Natural killer cell (primary cell): ENCODE results near the gene AP1S3. TPM values are rescaled to one million over a fixed set of nuclear protein-coding genes. Genes with fewer than 3 reads are reported as not detected.

Experiments used
- ATAC-seq, 3 donors: fragments of 150-1000 bp in 2 of 3; fragments of 200-7000 bp in 1 of 3; cut with Tn5 transposase; 1 replicate in 1 of 3; 2 replicates in 2 of 3; pipeline ENCODE4 v1.10.0; 2021; ENCODE audit warnings: mild to moderate bottlenecking in 2 of 3, moderate library complexity in 2 of 3
- DNase-seq, 2 donors: peaks; one replicate each; pipeline versions ENCODE4 v3.0.0 to v3.0.0-alpha.2; 2013 to 2021; ENCODE audit warnings: mixed read lengths in 1 of 2
- H3K27ac ChIP-seq: one replicate; pipeline ENCODE4 v1.5.1; 2013; ENCODE audit warnings: mild to moderate bottlenecking, low read length
- H3K27me3 ChIP-seq: one replicate; pipeline ENCODE4 v1.6.1; 2013; ENCODE audit warnings: low read length; ENCODE audit not compliant: control insufficient read depth, insufficient read depth
- H3K36me3 ChIP-seq: one replicate; pipeline ENCODE4 v1.6.1; 2013; ENCODE audit warnings: low read length; ENCODE audit not compliant: control insufficient read depth, insufficient read depth
- H3K4me1 ChIP-seq: one replicate; pipeline ENCODE4 v1.6.1; 2013; ENCODE audit warnings: low read length; ENCODE audit not compliant: control insufficient read depth, insufficient read depth
- H3K4me3 ChIP-seq: one replicate; pipeline ENCODE4 v1.5.1; 2013; ENCODE audit warnings: low read length
- H3K9me3 ChIP-seq: one replicate; pipeline ENCODE4 v1.6.1; 2013; ENCODE audit warnings: low read length; ENCODE audit not compliant: control insufficient read depth, insufficient read depth
- H3K27ac Mint-ChIP-seq, 2 donors: one replicate each; pipeline ENCODE4 v1.8.0; 2022; ENCODE audit warnings: mild to moderate bottlenecking in 2 of 2, mixed read lengths in 2 of 2, moderate library complexity in 1 of 2
- H3K27me3 Mint-ChIP-seq, 2 donors: one replicate each; pipeline ENCODE4 v1.8.0; 2022; ENCODE audit warnings: low read depth in 2 of 2, mixed read lengths in 2 of 2
- H3K36me3 Mint-ChIP-seq: one replicate; pipeline ENCODE4 v1.8.0; 2022; ENCODE audit warnings: mixed read lengths
- H3K4me1 Mint-ChIP-seq, 2 donors: one replicate each; pipeline ENCODE4 v1.8.0; 2022; ENCODE audit warnings: mixed read lengths in 2 of 2
- H3K4me3 Mint-ChIP-seq: one replicate; pipeline ENCODE4 v1.8.0; 2022; ENCODE audit warnings: mild to moderate bottlenecking, moderate library complexity, mixed read lengths
- H3K9me3 Mint-ChIP-seq, 2 donors: one replicate each; pipeline ENCODE4 v1.8.0; 2022; ENCODE audit warnings: mixed read lengths in 2 of 2
- WGBS: methylation state at CpG from one replicate; pipeline ENCODE4 v1.1.7; 2013; ENCODE audit warnings: missing lambda C conversion rate; ENCODE audit not compliant: insufficient coverage; 5-methylcytosine and 5-hydroxymethylcytosine counted together
- intact Hi-C: fragments of 100-400 bp; cut with micrococcal nuclease; formaldehyde crosslinking; loops from one replicate; pipeline ENCODE4 v1.14.2; 2022
- total RNA-seq, 4 donors: library from RNA; stranded (reverse); fragments of 120-200 nt in 1 of 4; gene quantifications; one replicate each; pipeline versions ENCODE4 v1.2.3 to v1.2.4, GENCODE V29; 2013 to 2022
- TF ChIP-seq, protein P1 (sequence below): fragments of 200-600 bp; IDR thresholded peaks from one replicate; pipeline ENCODE4 v1.8.0; 2022; ENCODE audit warnings: antibody characterized with exemption

The AP1S3 gene
- total RNA-seq, 3 donors from 2014 or later (not counting 1 experiment from before 2014, with no cell fraction given), result 4.5 to 5.2 (median 5.0) TPM

GRCh38 chr2:223786236-223786635 is 51.1 kb downstream of the AP1S3 start:
- ATAC-seq, result no peak
- H3K27ac ChIP-seq, result no peak overlapping the region
- no peaks in the 10 kb centered on the region for H3K27me3 Mint-ChIP-seq

GRCh38 chr2:223784221-223784772 is 53.1 kb downstream of the AP1S3 start:
- Histone ChIP-seq H3K27me3 (no peaks in the 10 kb centered on the region), H3K27ac (no peak overlapping the region), H3K36me3 (no peaks in the 10 kb centered on the region), H3K4me3 (no peak overlapping the region), H3K9me3 (no peaks in the 10 kb centered on the region), H3K4me1 (no peaks in the 10 kb centered on the region)
- WGBS, result 88% methylated on average over 5 of the region's 5 CpGs
- Mint-ChIP-seq H3K4me3 (no peak overlapping the region), H3K27me3 (no peaks in the 10 kb centered on the region), H3K4me1 (peaks cover 0 to 5% of the 10 kb centered on the region in 2 donors), H3K36me3 (no peaks in the 10 kb centered on the region), H3K27ac (no peak overlapping the region), H3K9me3 (no peaks in the 10 kb centered on the region)
- ATAC-seq, result no peak
- TF ChIP-seq, protein P1, sequence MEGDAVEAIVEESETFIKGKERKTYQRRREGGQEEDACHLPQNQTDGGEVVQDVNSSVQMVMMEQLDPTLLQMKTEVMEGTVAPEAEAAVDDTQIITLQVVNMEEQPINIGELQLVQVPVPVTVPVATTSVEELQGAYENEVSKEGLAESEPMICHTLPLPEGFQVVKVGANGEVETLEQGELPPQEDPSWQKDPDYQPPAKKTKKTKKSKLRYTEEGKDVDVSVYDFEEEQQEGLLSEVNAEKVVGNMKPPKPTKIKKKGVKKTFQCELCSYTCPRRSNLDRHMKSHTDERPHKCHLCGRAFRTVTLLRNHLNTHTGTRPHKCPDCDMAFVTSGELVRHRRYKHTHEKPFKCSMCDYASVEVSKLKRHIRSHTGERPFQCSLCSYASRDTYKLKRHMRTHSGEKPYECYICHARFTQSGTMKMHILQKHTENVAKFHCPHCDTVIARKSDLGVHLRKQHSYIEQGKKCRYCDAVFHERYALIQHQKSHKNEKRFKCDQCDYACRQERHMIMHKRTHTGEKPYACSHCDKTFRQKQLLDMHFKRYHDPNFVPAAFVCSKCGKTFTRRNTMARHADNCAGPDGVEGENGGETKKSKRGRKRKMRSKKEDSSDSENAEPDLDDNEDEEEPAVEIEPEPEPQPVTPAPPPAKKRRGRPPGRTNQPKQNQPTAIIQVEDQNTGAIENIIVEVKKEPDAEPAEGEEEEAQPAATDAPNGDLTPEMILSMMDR, result no peak
- DNase-seq, result no peak
- intact Hi-C loops, result no loop called here

More at GRCh38 chr2:223786236-223786635, 51.1 kb downstream of the AP1S3 start:
- no peaks in the 10 kb centered on the region for H3K4me1 ChIP-seq
- Mint-ChIP-seq H3K4me3 (no peak overlapping the region), H3K36me3 (no peaks in the 10 kb centered on the region), H3K27ac (no peak overlapping the region), H3K4me1 (peaks cover 6 to 11% of the 10 kb centered on the region in 2 donors), H3K9me3 (no peaks in the 10 kb centered on the region)
- intact Hi-C loops, result no loop called here
- H3K9me3 ChIP-seq, result no peaks in the 10 kb centered on the region
- 95% methylated on average over 5 of the region's 5 CpGs for WGBS
- DNase-seq, result no peak
- H3K36me3 ChIP-seq, result no peaks in the 10 kb centered on the region
- TF ChIP-seq, protein P1, result no peak
- H3K4me3 ChIP-seq, result no peak overlapping the region
- no peaks in the 10 kb centered on the region for H3K27me3 ChIP-seq

DNA sequence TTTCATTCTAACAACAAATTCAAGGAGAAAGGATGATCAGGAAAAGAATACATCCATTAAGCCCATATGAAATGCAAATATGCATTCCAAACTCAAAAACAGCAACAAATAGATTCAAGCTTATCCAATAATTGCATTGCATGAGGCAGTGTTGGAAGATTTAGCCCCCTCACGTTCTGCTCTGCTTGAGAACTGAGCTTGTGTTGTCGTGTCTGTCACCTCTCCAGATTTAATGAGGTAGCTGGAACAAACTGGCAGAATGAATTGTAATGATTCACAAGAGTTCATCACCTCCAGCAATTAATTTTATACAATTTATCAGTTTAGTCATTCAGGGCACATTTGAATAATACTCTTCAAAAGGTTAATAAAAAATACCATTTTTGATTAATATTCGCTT is 54.8 kb downstream of the AP1S3 start:
- peaks cover 0 to 5% of the 10 kb centered on the region in 2 donors for H3K4me1 Mint-ChIP-seq
- no peaks in the 10 kb centered on the region for H3K9me3 ChIP-seq
- DNase-seq (no peak), ATAC-seq (no peak)
- no peak overlapping the region for H3K4me3 ChIP-seq
- no peaks in the 10 kb centered on the region for H3K27me3 ChIP-seq
- no peaks in the 10 kb centered on the region for H3K4me1 ChIP-seq
- no peaks in the 10 kb centered on the region for H3K36me3 ChIP-seq
- intact Hi-C loops, result no loop called here
- no peak overlapping the region for H3K27ac Mint-ChIP-seq
- H3K4me3 Mint-ChIP-seq, result no peak overlapping the region
- H3K36me3 Mint-ChIP-seq, result no peaks in the 10 kb centered on the region
- no peaks in the 10 kb centered on the region for H3K27me3 Mint-ChIP-seq
- 91% methylated on average over 2 of the region's 3 CpGs for WGBS
- no peak overlapping the region for H3K27ac ChIP-seq
- TF ChIP-seq, protein P1, result no peak
- H3K9me3 Mint-ChIP-seq, result no peaks in the 10 kb centered on the region

- Mint-ChIP-seq H3K27me3 (no peaks in the 10 kb centered on the region), H3K9me3 (no peaks in the 10 kb centered on the region), H3K36me3 (no peaks in the 10 kb centered on the region), H3K4me1 (no peaks in the 10 kb centered on the region), H3K27ac (no peak overlapping the region), H3K4me3 (no peak overlapping the region)
- Histone ChIP-seq H3K36me3 (peaks cover 2% of the 10 kb centered on the region), H3K27ac (no peak overlapping the region), H3K4me1 (no peaks in the 10 kb centered on the region), H3K9me3 (no peaks in the 10 kb centered on the region), H3K27me3 (no peaks in the 10 kb centered on the region), H3K4me3 (no peak overlapping the region)
- intact Hi-C loops, result no loop called here
- ATAC-seq (no peak), DNase-seq (no peak)
- TF ChIP-seq, protein P1, result no peak
- WGBS, result 93% methylated on average over 3 of the region's 3 CpGs
These were observed 55.8 kb downstream of the AP1S3 start for GRCh38 chr2:223781560-223781959.
